PC-9 (cell line): Measurements from ENCODE around the gene SIPA1. TPM values are rescaled to one million over a fixed set of nuclear protein-coding genes. Genes with fewer than 3 reads are reported as not detected.

Experiments
- BruUV-seq: library from RNA; stranded (reverse); fragments of 400-500 nt; replicated peaks from 2 replicates; lab custom pipeline; 2021; lab: Mats Ljungman, UMichigan
- CTCF ChIA-PET: fragments of 300-600 bp; sonication (Branson Sonifier 250); formaldehyde crosslinking; loops from one replicate; lab custom pipeline; 2022; ENCODE audit warnings: antibody characterized with exemption; lab: Charles Lee
- POLR2A ChIA-PET: fragments of 300-600 bp; sonication (Branson Sonifier 250); formaldehyde crosslinking; loops from one replicate; lab custom pipeline; 2022; ENCODE audit warnings: antibody characterized with exemption; ENCODE audit not compliant: unreplicated experiment; lab: Charles Lee
- DNase-seq, 2 experiments: peaks; one replicate each; pipeline versions ENCODE4 v3.0.0 to v3.0.0-alpha.2; 2015 to 2022; ENCODE audit warnings: mixed read lengths in 1 of 2
- H2AFZ ChIP-seq: fragments of 200-600 bp; sonication (generic); 2 replicates; pipeline ENCODE4 v1.8.1; 2017; ENCODE audit warnings: antibody characterized with exemption
- H3F3A ChIP-seq: fragments of 200-600 bp; sonication (generic); 2 replicates; pipeline ENCODE4 v1.8.1; 2017; ENCODE audit warnings: antibody characterized with exemption, mild to moderate bottlenecking, low read depth; ENCODE audit not compliant: insufficient read depth
- H3K27ac ChIP-seq: fragments of 200-600 bp; sonication (generic); 2 replicates; pipeline ENCODE4 v1.6.1; 2016; ENCODE audit warnings: mixed run types
- H3K27me3 ChIP-seq: fragments of 200-600 bp; sonication (generic); 2 replicates; pipeline ENCODE4 v1.6.1; 2016; ENCODE audit warnings: low read depth, mixed run types; ENCODE audit not compliant: insufficient read depth
- H3K36me3 ChIP-seq: fragments of 200-600 bp; sonication (generic); 2 replicates; pipeline ENCODE4 v1.6.1; 2016; ENCODE audit warnings: low read depth, mixed run types
- H3K4me1 ChIP-seq: fragments of 200-600 bp; sonication (generic); replicated peaks from 2 replicates; pipeline ENCODE4 v1.6.1; 2016; ENCODE audit warnings: mixed run types; ENCODE audit not compliant: insufficient read depth
- H3K4me2 ChIP-seq: fragments of 200-600 bp; sonication (generic); 2 replicates; pipeline ENCODE4 v1.6.1; 2017; ENCODE audit warnings: mixed run types
- H3K4me3 ChIP-seq: fragments of 200-600 bp; sonication (generic); 2 replicates; pipeline ENCODE4 v1.6.1; 2016; ENCODE audit warnings: mixed run types
- H3K79me2 ChIP-seq: fragments of 200-600 bp; sonication (generic); 2 replicates; pipeline ENCODE4 v1.6.1; 2017; ENCODE audit warnings: low read depth, mixed run types
- H3K9me2 ChIP-seq: fragments of 200-600 bp; sonication (generic); 2 replicates; pipeline ENCODE4 v1.8.1; 2017; ENCODE audit warnings: mild to moderate bottlenecking; ENCODE audit not compliant: insufficient read depth
- H3K9me3 ChIP-seq: fragments of 200-600 bp; sonication (generic); 2 replicates; pipeline ENCODE4 v1.8.1; 2016; ENCODE audit warnings: low read depth; ENCODE audit not compliant: insufficient read depth
- H4K20me1 ChIP-seq: fragments of 200-600 bp; sonication (generic); 2 replicates; pipeline ENCODE4 v1.8.1; 2017; ENCODE audit not compliant: insufficient read depth
- CTCF ChIP-seq: fragments of 200-600 bp; sonication (generic); conservative IDR thresholded peaks from 2 replicates; pipeline ENCODE4 v1.6.1; 2017; ENCODE audit warnings: mixed run types, antibody characterized with exemption, mild to moderate bottlenecking, moderate library complexity
- EZH2 ChIP-seq: fragments of 200-600 bp; sonication (generic); IDR thresholded peaks from 2 replicates; pipeline ENCODE4 v1.8.0; 2017; ENCODE audit warnings: antibody characterized with exemption, low read depth
- intact Hi-C: fragments of 100-400 bp; cut with micrococcal nuclease; formaldehyde crosslinking; loops from one replicate; pipeline ENCODE4 v1.10.0; 2022; ENCODE audit not compliant: unreplicated experiment
- total RNA-seq: library from RNA; stranded (reverse); gene quantifications from 2 replicates; pipeline ENCODE4 v1.2.3, GENCODE V29; 2021

The SIPA1 gene
- total RNA-seq, 1 experiment from 2014 or later: 65.6 TPM

DNA sequence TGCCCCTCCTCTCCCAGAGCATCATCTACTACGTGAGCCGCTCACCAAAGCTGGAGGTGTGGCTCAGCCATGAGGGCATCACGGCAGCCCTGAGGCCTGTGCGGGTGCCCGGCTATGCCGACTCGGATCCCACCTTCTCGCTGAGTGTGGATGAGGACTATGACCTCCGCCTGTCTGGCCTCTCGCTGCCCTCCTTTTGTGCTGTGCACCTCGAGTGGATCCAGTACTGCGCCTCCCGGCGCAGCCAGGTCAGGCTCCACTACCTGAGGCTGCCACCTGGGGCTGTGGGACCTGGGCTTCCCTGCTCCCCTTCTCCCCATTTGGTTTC is 3.8 kb upstream of the SIPA1 start:
- no peak overlapping the region for H3K4me2 ChIP-seq
- BruUV-seq: no TSS peak
- ChIA-PET POLR2A (no interaction called here), CTCF (no interaction called here)
- no peaks in the 10 kb centered on the region for H3K27me3 ChIP-seq
- H3K27ac ChIP-seq: no peak overlapping the region
- no peak overlapping the region for H3K4me3 ChIP-seq
- intact Hi-C loops: no loop called here
- H3K4me1 ChIP-seq: peaks cover 17% of the 10 kb centered on the region
- peaks cover 39% of the 10 kb centered on the region for H3F3A ChIP-seq
- no peak overlapping the region for H2AFZ ChIP-seq
- H3K9me2 ChIP-seq: no peaks in the 10 kb centered on the region
- no peaks in the 10 kb centered on the region for H3K9me3 ChIP-seq
- H4K20me1 ChIP-seq: peaks cover 15% of the 10 kb centered on the region
- no peak for TF ChIP-seq CTCF
- TF ChIP-seq EZH2: no peak
- peaks cover 32% of the 10 kb centered on the region for H3K36me3 ChIP-seq
- no peaks in the 10 kb centered on the region for H3K79me2 ChIP-seq
- DNase-seq: peak in 1 of 2 experiments; percentile 18

DNA sequence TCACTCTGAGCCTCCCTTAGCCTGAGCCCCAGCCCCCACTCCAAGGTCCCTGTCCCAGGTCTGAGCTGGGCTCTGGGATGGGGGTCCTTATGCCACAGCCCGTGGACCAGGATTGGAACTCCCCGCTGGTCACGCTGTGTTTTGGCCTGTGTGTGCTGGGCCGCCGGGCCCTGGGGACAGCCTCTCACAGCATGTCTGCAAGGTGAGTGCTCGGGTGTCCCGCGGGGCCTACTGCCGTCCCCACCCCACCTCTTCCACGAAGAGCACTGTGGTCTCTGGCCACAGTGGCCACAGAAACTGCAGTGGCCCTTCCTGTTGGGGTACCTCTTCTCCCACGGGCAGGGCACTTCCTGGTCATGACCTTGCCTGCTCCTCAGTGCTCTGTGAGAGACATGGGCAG is 3.5 kb upstream of the SIPA1 start:
- Histone ChIP-seq H4K20me1 (peaks cover 12% of the 10 kb centered on the region), H3K36me3 (peaks cover 29% of the 10 kb centered on the region), H3K4me2 (no peak overlapping the region), H3K4me1 (peaks cover 17% of the 10 kb centered on the region), H3K9me2 (no peaks in the 10 kb centered on the region), H3K9me3 (no peaks in the 10 kb centered on the region), H3K27me3 (no peaks in the 10 kb centered on the region), H3K4me3 (no peak overlapping the region), H3K27ac (no peak overlapping the region), H3F3A (peaks cover 41% of the 10 kb centered on the region), H3K79me2 (no peaks in the 10 kb centered on the region), H2AFZ (no peak overlapping the region)
- BruUV-seq: no TSS peak
- TF ChIP-seq CTCF (no peak), EZH2 (no peak)
- ChIA-PET CTCF (no interaction called here), POLR2A (no interaction called here)
- intact Hi-C loops: no loop called here
- peak in 1 of 2 experiments; percentile 13 for DNase-seq

- H3K4me3 ChIP-seq: no peak overlapping the region
- DNase-seq: peak in 1 of 2 experiments; percentile 33
- no peaks in the 10 kb centered on the region for H3K9me2 ChIP-seq
- no peak overlapping the region for H2AFZ ChIP-seq
- H3K79me2 ChIP-seq: no peaks in the 10 kb centered on the region
- TF ChIP-seq EZH2: no peak
- TF ChIP-seq CTCF: no peak
- peaks cover 17% of the 10 kb centered on the region for H3K4me1 ChIP-seq
- no TSS peak for BruUV-seq
- H3K27ac ChIP-seq: no peak overlapping the region
- peaks cover 41% of the 10 kb centered on the region for H3F3A ChIP-seq
- intact Hi-C loops: loop anchor here (5.0 kb wide), 2 partner anchors 182 to 252 kb away; partner anchors contain the start of gene FIBP
- CTCF ChIA-PET: interaction anchor here (0.7 kb wide), 1 partner anchor 575 kb away, joined by 3 read pairs; no protein-coding TSS in a partner anchor
- no peak overlapping the region for H3K4me2 ChIP-seq
- POLR2A ChIA-PET: no interaction called here
- no peaks in the 10 kb centered on the region for H3K27me3 ChIP-seq
- no peaks in the 10 kb centered on the region for H3K9me3 ChIP-seq
- H3K36me3 ChIP-seq: peaks cover 26% of the 10 kb centered on the region
- H4K20me1 ChIP-seq: peaks cover 10% of the 10 kb centered on the region
These were observed 2.8 kb upstream of the SIPA1 start for GRCh38 chr11:65634905-65635731.
